DND-41 (cell line): ENCODE data around the gene HTT.

Source experiments
- EZH2 ChIP-seq: IDR thresholded peaks from 3 replicates; pipeline ENCODE4 v1.6.1; 2012; ENCODE audit warnings: borderline replicate concordance, low read depth, mild to moderate bottlenecking, moderate library complexity, low read length, inconsistent platforms; ENCODE audit not compliant: severe bottlenecking
- TF ChIP-seq, protein P1 (sequence below): IDR thresholded peaks from 2 replicates; pipeline ENCODE4 v1.5.1; 2012; ENCODE audit warnings: borderline replicate concordance, low read length, moderate library complexity, mild to moderate bottlenecking; ENCODE audit not compliant: poor library complexity, severe bottlenecking; ENCODE audit errors: extremely low read depth

DNA sequence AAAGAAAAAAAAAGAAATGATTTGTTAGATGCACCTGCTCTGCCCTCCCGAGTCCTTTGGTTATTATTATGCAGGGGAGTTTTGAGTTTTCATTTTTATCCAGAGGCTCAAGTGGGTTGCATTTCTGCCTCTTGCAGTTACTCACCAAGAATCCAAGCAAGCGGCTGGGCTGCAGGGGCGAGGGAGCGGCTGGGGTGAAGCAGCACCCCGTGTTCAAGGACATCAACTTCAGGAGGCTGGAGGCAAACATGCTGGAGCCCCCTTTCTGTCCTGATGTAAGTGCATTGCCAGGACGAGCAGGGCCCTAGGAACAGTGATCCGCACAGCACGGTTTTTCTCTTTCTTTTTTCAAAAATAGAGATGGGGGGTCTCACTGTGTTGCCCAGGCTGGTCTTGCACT, 39.2 kb upstream of the HTT start:
- TF ChIP-seq, protein P1, sequence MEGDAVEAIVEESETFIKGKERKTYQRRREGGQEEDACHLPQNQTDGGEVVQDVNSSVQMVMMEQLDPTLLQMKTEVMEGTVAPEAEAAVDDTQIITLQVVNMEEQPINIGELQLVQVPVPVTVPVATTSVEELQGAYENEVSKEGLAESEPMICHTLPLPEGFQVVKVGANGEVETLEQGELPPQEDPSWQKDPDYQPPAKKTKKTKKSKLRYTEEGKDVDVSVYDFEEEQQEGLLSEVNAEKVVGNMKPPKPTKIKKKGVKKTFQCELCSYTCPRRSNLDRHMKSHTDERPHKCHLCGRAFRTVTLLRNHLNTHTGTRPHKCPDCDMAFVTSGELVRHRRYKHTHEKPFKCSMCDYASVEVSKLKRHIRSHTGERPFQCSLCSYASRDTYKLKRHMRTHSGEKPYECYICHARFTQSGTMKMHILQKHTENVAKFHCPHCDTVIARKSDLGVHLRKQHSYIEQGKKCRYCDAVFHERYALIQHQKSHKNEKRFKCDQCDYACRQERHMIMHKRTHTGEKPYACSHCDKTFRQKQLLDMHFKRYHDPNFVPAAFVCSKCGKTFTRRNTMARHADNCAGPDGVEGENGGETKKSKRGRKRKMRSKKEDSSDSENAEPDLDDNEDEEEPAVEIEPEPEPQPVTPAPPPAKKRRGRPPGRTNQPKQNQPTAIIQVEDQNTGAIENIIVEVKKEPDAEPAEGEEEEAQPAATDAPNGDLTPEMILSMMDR = no peak
- no peak for TF ChIP-seq EZH2
